Esophagus squamous epithelium (tissue), 4 donors: ENCODE data around the gene ZFP36L2.

Experiments used
- POLR2A ChIP-seq, 4 donors: fragments of 450-650 bp; IDR thresholded peaks; one replicate each; pipeline ENCODE4 v1.6.1; 2017; ENCODE audit warnings: antibody characterized with exemption in 4 of 4, mild to moderate bottlenecking in 4 of 4, moderate library complexity in 3 of 4
- TF ChIP-seq, protein P1 (sequence below), 6 experiments: fragments of 450-650 bp in 4 of 6; fragments of 200-600 bp in 2 of 6; sonication (generic) in 2 of 6; IDR thresholded peaks; one replicate each; pipeline ENCODE4 v1.5.1; 2016 to 2019; ENCODE audit warnings: antibody characterized with exemption in 6 of 6, mild to moderate bottlenecking in 4 of 6, moderate library complexity in 4 of 6

DNA sequence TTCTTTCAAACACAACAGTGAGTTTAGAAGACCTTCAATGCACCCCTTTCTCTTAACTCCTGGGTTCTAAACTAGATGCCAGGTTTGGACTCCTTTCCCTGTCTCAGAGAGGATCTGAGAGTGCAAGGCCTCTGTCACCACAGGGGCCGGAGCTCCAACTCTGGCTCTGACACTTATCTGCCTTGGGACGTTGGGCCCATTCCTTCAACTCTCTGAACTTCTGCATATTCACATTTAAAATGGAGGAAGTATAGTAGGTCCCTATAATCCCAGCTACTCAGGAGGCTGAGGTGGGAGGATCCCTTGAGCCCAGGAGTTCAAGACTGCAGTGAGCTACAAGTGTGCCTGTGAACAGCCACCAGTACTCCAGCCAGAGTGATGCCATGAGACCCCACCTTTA is 44.1 kb upstream of the ZFP36L2 start:
- TF ChIP-seq, protein P1, sequence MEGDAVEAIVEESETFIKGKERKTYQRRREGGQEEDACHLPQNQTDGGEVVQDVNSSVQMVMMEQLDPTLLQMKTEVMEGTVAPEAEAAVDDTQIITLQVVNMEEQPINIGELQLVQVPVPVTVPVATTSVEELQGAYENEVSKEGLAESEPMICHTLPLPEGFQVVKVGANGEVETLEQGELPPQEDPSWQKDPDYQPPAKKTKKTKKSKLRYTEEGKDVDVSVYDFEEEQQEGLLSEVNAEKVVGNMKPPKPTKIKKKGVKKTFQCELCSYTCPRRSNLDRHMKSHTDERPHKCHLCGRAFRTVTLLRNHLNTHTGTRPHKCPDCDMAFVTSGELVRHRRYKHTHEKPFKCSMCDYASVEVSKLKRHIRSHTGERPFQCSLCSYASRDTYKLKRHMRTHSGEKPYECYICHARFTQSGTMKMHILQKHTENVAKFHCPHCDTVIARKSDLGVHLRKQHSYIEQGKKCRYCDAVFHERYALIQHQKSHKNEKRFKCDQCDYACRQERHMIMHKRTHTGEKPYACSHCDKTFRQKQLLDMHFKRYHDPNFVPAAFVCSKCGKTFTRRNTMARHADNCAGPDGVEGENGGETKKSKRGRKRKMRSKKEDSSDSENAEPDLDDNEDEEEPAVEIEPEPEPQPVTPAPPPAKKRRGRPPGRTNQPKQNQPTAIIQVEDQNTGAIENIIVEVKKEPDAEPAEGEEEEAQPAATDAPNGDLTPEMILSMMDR (IDR thresholded peaks at IDR 0.05), result no peak
- no peak for TF ChIP-seq POLR2A (IDR thresholded peaks at IDR 0.05)
